ENCODE results near the gene UGT2B7. TPM values are rescaled to one million over a fixed set of nuclear protein-coding genes. Genes with fewer than 3 reads are reported as not detected.

The UGT2B7 gene
- total and polyA plus RNA-seq, 2 donors (not counting 1 experiment from before 2014, with no cell fraction given) = not detected

DNA sequence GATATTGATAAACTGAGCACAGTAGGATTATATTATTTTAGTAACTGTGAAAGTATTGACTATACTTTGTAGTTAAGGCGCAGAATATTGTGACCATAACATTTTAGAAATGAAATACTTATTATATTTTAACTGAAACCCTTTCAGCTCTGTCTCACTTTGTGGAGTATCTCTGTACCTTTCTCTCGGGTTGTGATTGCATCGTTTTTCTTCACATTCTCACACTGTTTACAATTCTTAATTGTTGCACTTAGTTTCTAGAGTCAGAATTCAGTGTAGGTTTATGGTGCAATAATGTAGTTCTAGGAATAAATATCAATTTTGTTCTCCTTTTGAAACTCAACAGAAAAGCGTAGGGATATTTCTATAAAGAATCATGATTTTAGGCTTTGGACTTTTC, 57.7 kb downstream of the UGT2B7 start:
- no peaks in the 10 kb centered on the region for H3K4me1 ChIP-seq (ENCODE audit: control insufficient read depth in 2 of 2, insufficient read depth in 2 of 2, low read length in 2 of 2)
- ATAC-seq (ENCODE audit: low read depth) (no peak), DNase-seq (no peak)
- no CpG with 5 or more reads among the region's 4 CpGs for WGBS (ENCODE audit: insufficient coverage)
- H3K27ac ChIP-seq (ENCODE audit: low read length in 2 of 2) = no peak overlapping the region
- Mint-ChIP-seq H3K4me1 (no peaks in the 10 kb centered on the region), H3K27ac (no peak overlapping the region), H3K27me3 (no peaks in the 10 kb centered on the region), H3K9me3 (ENCODE audit: insufficient read depth) (no peaks in the 10 kb centered on the region), H3K4me3 (no peak overlapping the region)
- CTCF ChIA-PET = no interaction called here
- no peak overlapping the region for H2AFZ ChIP-seq (ENCODE audit: insufficient read depth, low read depth, low read length, poor library complexity, severe bottlenecking)
- POLR2A ChIA-PET = no interaction called here
- H3K79me2 ChIP-seq (ENCODE audit: control insufficient read depth, insufficient read depth, low read length) = no peaks in the 10 kb centered on the region
- TF ChIP-seq, protein P1, sequence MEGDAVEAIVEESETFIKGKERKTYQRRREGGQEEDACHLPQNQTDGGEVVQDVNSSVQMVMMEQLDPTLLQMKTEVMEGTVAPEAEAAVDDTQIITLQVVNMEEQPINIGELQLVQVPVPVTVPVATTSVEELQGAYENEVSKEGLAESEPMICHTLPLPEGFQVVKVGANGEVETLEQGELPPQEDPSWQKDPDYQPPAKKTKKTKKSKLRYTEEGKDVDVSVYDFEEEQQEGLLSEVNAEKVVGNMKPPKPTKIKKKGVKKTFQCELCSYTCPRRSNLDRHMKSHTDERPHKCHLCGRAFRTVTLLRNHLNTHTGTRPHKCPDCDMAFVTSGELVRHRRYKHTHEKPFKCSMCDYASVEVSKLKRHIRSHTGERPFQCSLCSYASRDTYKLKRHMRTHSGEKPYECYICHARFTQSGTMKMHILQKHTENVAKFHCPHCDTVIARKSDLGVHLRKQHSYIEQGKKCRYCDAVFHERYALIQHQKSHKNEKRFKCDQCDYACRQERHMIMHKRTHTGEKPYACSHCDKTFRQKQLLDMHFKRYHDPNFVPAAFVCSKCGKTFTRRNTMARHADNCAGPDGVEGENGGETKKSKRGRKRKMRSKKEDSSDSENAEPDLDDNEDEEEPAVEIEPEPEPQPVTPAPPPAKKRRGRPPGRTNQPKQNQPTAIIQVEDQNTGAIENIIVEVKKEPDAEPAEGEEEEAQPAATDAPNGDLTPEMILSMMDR (IDR thresholded peaks at IDR 0.05) = no peak
- no peak for TF ChIP-seq EZH2 (IDR thresholded peaks at IDR 0.05; ENCODE audit: borderline replicate concordance, insufficient read depth, low read depth, low read length, poor library complexity, severe bottlenecking)
- H4K20me1 ChIP-seq (ENCODE audit: control insufficient read depth, insufficient read depth, low read length, poor library complexity, severe bottlenecking) = no peaks in the 10 kb centered on the region
- no peak overlapping the region for H3K9ac ChIP-seq (ENCODE audit: low read length)
- intact Hi-C loops (cut with micrococcal nuclease) = no loop called here
- H3K4me3 ChIP-seq (ENCODE audit: control extremely low read depth in 1 of 5, extremely low read depth in 1 of 5, insufficient read depth in 1 of 5, low read depth in 2 of 5, low read length in 4 of 5) = no peak overlapping the region
- H3K4me2 ChIP-seq (replicated peaks; ENCODE audit: low read depth, low read length, poor library complexity, severe bottlenecking) = no peak overlapping the region
- no peaks in the 10 kb centered on the region for H3K27me3 ChIP-seq (replicated peaks in 1 of 4; ENCODE audit: control extremely low read depth in 1 of 4, control insufficient read depth in 3 of 4, insufficient read depth in 4 of 4, low read length in 3 of 4)
- no peaks in the 10 kb centered on the region for H3K36me3 ChIP-seq (replicated peaks in 1 of 2; ENCODE audit: control extremely low read depth in 1 of 2, control insufficient read depth in 1 of 2, extremely low read depth in 1 of 2, insufficient read depth in 2 of 2, low read length in 1 of 2)
- no peaks in the 10 kb centered on the region for H3K9me3 ChIP-seq (ENCODE audit: control extremely low read depth in 1 of 3, control insufficient read depth in 2 of 3, insufficient read depth in 1 of 3, low read length in 2 of 3)

DNA sequence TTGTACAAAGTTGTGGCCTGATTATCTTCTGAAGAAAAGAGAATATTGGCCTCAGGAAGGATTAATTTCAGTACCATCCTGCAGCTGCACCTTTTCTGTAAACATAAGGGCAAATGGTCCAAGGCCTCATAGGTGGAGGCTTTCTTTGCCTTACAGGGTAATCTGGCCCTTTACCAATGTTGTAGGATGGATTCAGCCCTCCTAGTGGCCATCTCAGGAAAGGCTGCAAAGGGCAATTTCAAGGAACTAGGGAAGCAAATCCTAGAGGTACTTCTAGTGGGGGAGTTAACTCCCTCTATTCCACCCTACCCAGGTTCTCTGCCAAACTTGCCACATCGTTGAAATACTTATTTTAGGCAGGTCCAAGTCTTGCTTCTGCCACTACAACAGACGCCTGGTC, 60.6 kb downstream of the UGT2B7 start:
- no peak overlapping the region for H3K4me3 ChIP-seq (ENCODE audit: control extremely low read depth in 1 of 5, extremely low read depth in 1 of 5, insufficient read depth in 1 of 5, low read depth in 2 of 5, low read length in 4 of 5)
- TF ChIP-seq, protein P1 (IDR thresholded peaks at IDR 0.05) = no peak
- TF ChIP-seq EZH2 (IDR thresholded peaks at IDR 0.05; ENCODE audit: borderline replicate concordance, insufficient read depth, low read depth, low read length, poor library complexity, severe bottlenecking) = no peak
- H2AFZ ChIP-seq (ENCODE audit: insufficient read depth, low read depth, low read length, poor library complexity, severe bottlenecking) = no peak overlapping the region
- ChIA-PET POLR2A (no interaction called here), CTCF (no interaction called here)
- WGBS (ENCODE audit: insufficient coverage) = 83% methylated on average over 2 of the region's 2 CpGs
- Mint-ChIP-seq H3K27me3 (no peaks in the 10 kb centered on the region), H3K4me1 (no peaks in the 10 kb centered on the region), H3K27ac (no peak overlapping the region), H3K9me3 (ENCODE audit: insufficient read depth) (no peaks in the 10 kb centered on the region), H3K4me3 (no peak overlapping the region)
- no peaks in the 10 kb centered on the region for H4K20me1 ChIP-seq (ENCODE audit: control insufficient read depth, insufficient read depth, low read length, poor library complexity, severe bottlenecking)
- no peak overlapping the region for H3K4me2 ChIP-seq (replicated peaks; ENCODE audit: low read depth, low read length, poor library complexity, severe bottlenecking)
- H3K9ac ChIP-seq (ENCODE audit: low read length) = no peak overlapping the region
- no peaks in the 10 kb centered on the region for H3K36me3 ChIP-seq (replicated peaks in 1 of 2; ENCODE audit: control extremely low read depth in 1 of 2, control insufficient read depth in 1 of 2, extremely low read depth in 1 of 2, insufficient read depth in 2 of 2, low read length in 1 of 2)
- ATAC-seq (ENCODE audit: low read depth) (no peak), DNase-seq (no peak)
- intact Hi-C loops (cut with micrococcal nuclease) = no loop called here
- no peaks in the 10 kb centered on the region for H3K4me1 ChIP-seq (ENCODE audit: control insufficient read depth in 2 of 2, insufficient read depth in 2 of 2, low read length in 2 of 2)
- H3K9me3 ChIP-seq (ENCODE audit: control extremely low read depth in 1 of 3, control insufficient read depth in 2 of 3, insufficient read depth in 1 of 3, low read length in 2 of 3) = no peaks in the 10 kb centered on the region
- H3K27me3 ChIP-seq (replicated peaks in 1 of 4; ENCODE audit: control extremely low read depth in 1 of 4, control insufficient read depth in 3 of 4, insufficient read depth in 4 of 4, low read length in 3 of 4) = no peaks in the 10 kb centered on the region
- H3K27ac ChIP-seq (ENCODE audit: low read length in 2 of 2) = no peak overlapping the region
- H3K79me2 ChIP-seq (ENCODE audit: control insufficient read depth, insufficient read depth, low read length) = no peaks in the 10 kb centered on the region

Other genes starting within 250 kb of the UGT2B7 start
- not detected in 2 replicates for gene UGT2A3, start 144.7 kb upstream of the UGT2B7 start, total RNA-seq
- not detected in 2 replicates for gene UGT2A3, start 144.7 kb upstream of the UGT2B7 start, polyA plus RNA-seq
- gene UGT2B11, start 118.3 kb downstream of the UGT2B7 start, total RNA-seq = not detected in 2 replicates
- gene UGT2B11, start 118.3 kb downstream of the UGT2B7 start, polyA plus RNA-seq = not detected in 2 replicates
- not detected in 2 replicates for gene UGT2B28, start 184.0 kb downstream of the UGT2B7 start, total RNA-seq
- not detected in 2 replicates for gene UGT2B28, start 184.0 kb downstream of the UGT2B7 start, polyA plus RNA-seq